HEK293 (cell line): ENCODE measurements around the gene NRN1L.

Source experiments
- CTCF ChIP-seq: fragments of 450-650 bp; formaldehyde crosslinking; IDR thresholded peaks from 2 replicates; pipeline ENCODE4 v1.5.1; 2016; ENCODE audit warnings: missing biosample characterization, missing genetic modification characterization
- MZF1 ChIP-seq: fragments of 450-650 bp; formaldehyde crosslinking; IDR thresholded peaks from 2 replicates; pipeline ENCODE4 v1.5.1; 2017; ENCODE audit warnings: missing biosample characterization, missing genetic modification characterization, borderline replicate concordance
- ZNF121 ChIP-seq: fragments of 450-650 bp; formaldehyde crosslinking; IDR thresholded peaks from 2 replicates; pipeline ENCODE4 v1.5.1; 2016; ENCODE audit warnings: missing biosample characterization, missing genetic modification characterization
- TF ChIP-seq, protein P1 (sequence below): fragments of 450-650 bp; formaldehyde crosslinking; IDR thresholded peaks from 2 replicates; pipeline ENCODE4 v1.5.1; 2016; ENCODE audit warnings: missing biosample characterization, missing genetic modification characterization

DNA sequence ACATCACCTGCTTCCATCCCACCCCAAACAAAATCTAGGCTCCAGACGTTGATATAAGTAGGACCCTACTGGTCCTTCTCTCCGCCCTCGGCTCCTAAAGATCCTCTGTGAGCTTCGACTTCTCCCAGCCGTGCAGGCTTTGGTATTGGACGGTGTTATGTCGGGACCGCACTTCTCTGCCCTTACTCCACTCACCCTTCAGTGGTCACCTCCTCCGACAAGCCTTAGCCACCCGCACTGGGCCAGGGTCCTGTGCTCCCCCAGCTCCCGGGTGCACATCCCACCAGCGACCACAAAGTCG is 50.4 kb downstream of the NRN1L start:
- TF ChIP-seq CTCF (no peak), MZF1 (tag by site-specific recombination) (no peak), ZNF121 (tag by site-specific recombination) (no peak)
- TF ChIP-seq, protein P1, sequence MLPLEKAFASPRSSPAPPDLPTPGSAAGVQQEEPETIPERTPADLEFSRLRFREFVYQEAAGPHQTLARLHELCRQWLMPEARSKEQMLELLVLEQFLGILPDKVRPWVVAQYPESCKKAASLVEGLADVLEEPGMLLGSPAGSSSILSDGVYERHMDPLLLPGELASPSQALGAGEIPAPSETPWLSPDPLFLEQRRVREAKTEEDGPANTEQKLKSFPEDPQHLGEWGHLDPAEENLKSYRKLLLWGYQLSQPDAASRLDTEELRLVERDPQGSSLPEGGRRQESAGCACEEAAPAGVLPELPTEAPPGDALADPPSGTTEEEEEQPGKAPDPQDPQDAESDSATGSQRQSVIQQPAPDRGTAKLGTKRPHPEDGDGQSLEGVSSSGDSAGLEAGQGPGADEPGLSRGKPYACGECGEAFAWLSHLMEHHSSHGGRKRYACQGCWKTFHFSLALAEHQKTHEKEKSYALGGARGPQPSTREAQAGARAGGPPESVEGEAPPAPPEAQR (tag by site-specific recombination): no peak
